Endometrial microvascular endothelial cells (primary cell): ENCODE measurements around the gene FHOD1. TPM values are rescaled to one million over a fixed set of nuclear protein-coding genes. Genes with fewer than 3 reads are reported as not detected.

ENCODE experiments used
- in situ Hi-C: cut with HindIII; loops from 2 replicates; pipeline ENCODE4 v1.10.0; 2017; ENCODE audit warnings: low sequenced_read_pairs, low pct_unique_long_range_greater_than_20kb; ENCODE audit errors: inconsistent ontology term
- total RNA-seq: library from RNA; depleted of rRNA; stranded (reverse); fragments of >200 nt; gene quantifications from one replicate; pipeline ENCODE4 v1.2.3, GENCODE V29; 2015; ENCODE audit errors: inconsistent ontology term

Gene FHOD1
- total RNA-seq, 1 donor from 2014 or later: 57.5 TPM

GRCh38 chr16:67187175-67187890 lies 59.9 kb downstream of the FHOD1 start:
- in situ Hi-C loops: no loop called here

DNA sequence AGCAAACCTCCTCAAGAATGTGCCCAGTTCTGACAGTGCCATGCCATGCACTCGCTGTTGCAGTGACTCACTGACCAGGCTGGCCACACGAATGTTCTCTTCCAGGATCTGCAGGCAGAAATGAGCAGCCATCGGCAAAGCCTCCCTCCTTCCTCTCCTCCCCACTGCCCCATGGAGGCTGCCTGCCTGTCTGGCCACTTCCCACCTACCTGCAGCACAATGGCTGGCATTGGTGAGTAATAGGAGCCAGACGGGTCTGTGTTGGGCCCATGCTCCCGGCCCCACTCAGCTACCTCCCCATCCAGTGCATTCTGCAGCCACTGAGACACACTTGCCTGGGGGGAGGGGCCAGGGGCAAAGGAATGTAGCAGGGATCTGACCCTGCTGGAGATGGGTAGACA lies 60.7 kb downstream of the FHOD1 start:
- in situ Hi-C loops: no loop called here

DNA sequence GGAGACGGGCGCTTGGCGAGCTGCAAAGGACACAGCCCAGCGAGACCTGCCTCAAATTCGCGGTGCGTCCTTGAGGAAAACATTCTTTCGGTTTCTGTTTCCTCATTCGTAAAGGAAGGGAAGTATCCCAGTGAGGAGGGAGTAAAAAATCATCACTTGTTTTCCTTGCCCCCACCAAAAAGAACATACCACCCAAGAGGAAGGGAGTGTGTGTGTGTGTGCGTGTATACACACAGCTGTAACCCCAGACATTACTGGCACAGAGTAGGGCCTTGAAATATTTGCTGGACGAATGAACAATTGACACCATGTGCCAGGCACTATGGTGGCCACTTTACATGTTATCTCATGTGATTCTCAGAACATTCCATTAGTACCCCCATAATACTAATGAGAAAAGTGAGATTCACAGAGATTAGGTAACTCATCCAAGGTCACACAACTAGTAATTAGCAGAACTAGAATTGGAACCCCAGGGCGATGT lies 61.6 kb downstream of the FHOD1 start:
- in situ Hi-C loops: no loop called here

DNA sequence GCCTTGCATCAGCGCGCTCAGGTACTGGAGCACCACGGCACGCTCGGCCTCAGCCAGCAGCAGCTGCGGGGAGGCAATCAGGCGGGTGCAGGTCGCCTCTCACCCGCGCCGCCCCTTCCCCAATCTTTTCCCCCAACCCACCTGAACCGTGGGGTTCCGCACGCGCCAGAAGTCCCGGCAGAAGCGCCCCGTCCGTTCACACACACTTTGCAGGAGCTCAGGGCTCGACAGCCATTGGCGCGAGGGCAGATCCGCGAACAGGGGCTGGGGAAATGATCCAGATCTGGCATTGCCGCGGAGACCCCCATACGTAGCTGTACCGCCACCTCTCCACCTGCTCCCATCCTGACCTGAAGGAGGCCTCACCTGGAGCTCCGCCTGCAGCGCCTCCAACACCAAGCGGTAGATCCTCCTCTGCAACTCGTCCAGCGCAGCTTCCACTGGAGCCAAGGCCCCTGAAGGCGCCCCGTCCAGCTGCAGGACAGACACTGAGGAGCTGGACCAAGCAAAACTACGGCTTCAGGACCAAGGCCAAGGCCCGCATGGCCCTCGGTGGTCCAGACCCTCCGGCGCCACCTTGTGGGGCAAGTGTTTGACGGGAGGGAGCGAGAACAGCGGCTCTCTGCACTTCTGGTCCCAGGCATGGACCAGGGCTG lies 62.2 kb downstream of the FHOD1 start:
- in situ Hi-C loops: no loop called here

DNA sequence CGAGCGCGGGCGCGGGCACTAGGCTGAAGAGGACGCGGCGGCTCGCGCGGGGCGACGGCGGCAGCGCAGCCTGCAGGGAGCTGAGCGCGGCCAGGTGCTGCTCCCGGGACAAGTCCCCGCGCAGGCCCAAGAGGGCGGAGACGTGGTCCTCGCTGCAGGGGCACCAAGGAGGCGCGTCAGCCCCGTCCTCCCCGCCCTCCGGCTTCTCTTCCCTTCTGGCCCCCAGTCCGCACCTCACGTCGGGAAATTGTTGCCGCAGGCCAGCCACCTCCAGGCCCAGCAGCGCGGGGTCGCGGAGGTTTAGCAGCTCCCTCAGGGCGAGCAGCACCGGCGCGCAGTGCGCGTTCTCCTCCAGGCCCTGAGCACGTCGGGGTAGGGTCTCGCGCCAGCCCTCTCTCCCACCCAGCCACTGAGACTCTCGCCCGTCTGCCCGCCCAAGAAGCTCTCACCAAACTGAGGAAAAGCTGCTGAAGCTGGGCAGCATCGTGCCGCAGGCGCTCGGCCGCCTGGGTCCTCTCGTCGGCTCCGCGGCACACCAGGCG lies 62.8 kb downstream of the FHOD1 start:
- in situ Hi-C loops: no loop called here

- in situ Hi-C loops: no loop called here
Measured at GRCh38 chr16:67183627-67184452, 63.4 kb downstream of the FHOD1 start, which contains the start of gene MATCAP1. TSS of gene MATCAP1 (minus strand) at chr16:67183963. CDS start at chr16:67180610, 3,353 bp downstream.

DNA sequence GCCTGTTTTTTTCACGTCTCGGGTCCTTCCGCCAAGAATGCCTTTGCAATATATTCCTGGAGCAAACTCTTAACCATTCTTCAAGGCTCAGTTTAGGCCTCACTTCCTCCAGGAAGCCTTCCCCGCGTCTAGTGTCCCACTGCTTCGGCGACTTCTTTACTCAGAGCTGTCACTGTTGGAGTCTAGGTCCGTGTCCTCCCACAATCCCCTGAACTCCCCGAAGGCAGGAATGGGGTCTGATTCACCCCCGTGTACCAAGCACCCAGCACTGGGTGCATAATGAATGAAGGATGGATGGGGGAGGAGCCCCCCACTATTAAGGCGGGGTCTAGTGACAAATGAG lies 64.0 kb downstream of the FHOD1 start:
- in situ Hi-C loops: no loop called here

- in situ Hi-C loops: no loop called here
Measured at GRCh38 chr16:67182288-67182687, 65.0 kb downstream of the FHOD1 start.

- in situ Hi-C loops: no loop called here
Measured at GRCh38 chr16:67181346-67181745, 65.9 kb downstream of the FHOD1 start.

GRCh38 chr16:67180166-67180565 lies 67.1 kb downstream of the FHOD1 start:
- in situ Hi-C loops: no loop called here

GRCh38 chr16:67179421-67180080 lies 67.7 kb downstream of the FHOD1 start:
- in situ Hi-C loops: no loop called here

Other genes starting within 250 kb of the FHOD1 start
- 78.1 TPM for gene CBFB, start 218.3 kb downstream of the FHOD1 start, total RNA-seq
- 21.8 TPM for gene PHAF1, start 137.5 kb downstream of the FHOD1 start, total RNA-seq
- gene B3GNT9, start 96.5 kb downstream of the FHOD1 start, total RNA-seq: 4.7 TPM
- gene TRADD, start 87.6 kb downstream of the FHOD1 start, total RNA-seq: 33.0 TPM
- gene FBXL8, start 87.5 kb downstream of the FHOD1 start, total RNA-seq: 13.6 TPM
- gene HSF4, start 82.7 kb downstream of the FHOD1 start, total RNA-seq: not detected
- 37.5 TPM for gene NOL3, start 76.9 kb downstream of the FHOD1 start, total RNA-seq
- gene MATCAP1, start 63.5 kb downstream of the FHOD1 start, total RNA-seq: 5.6 TPM
- gene EXOC3L1, start 57.3 kb downstream of the FHOD1 start, total RNA-seq: 6.9 TPM
- 163 TPM for gene E2F4, start 55.3 kb downstream of the FHOD1 start, total RNA-seq
- gene ELMO3, start 48.4 kb downstream of the FHOD1 start, total RNA-seq: 0.37 TPM
- gene TMEM208, start 20.4 kb downstream of the FHOD1 start, total RNA-seq: 41.0 TPM
- 1.7 TPM for gene SLC9A5, start 1.5 kb upstream of the FHOD1 start, total RNA-seq
- gene PLEKHG4, start 32.1 kb upstream of the FHOD1 start, total RNA-seq: 69.4 TPM
- gene KCTD19, start 79.3 kb upstream of the FHOD1 start, total RNA-seq: under 0.01 TPM
- 0.56 TPM for gene LRRC36, start 79.3 kb upstream of the FHOD1 start, total RNA-seq
- gene TPPP3, start 146.0 kb upstream of the FHOD1 start, total RNA-seq: 1.4 TPM
- 5.0 TPM for gene ZDHHC1, start 169.0 kb upstream of the FHOD1 start, total RNA-seq
- not detected for gene HSD11B2, start 183.6 kb upstream of the FHOD1 start, total RNA-seq
- 175 TPM for gene ATP6V0D1, start 233.7 kb upstream of the FHOD1 start, total RNA-seq
- not detected for gene AGRP, start 236.1 kb upstream of the FHOD1 start, total RNA-seq